Lower leg skin (tissue), 3 donors: ENCODE measurements around the gene EFCAB6.

ENCODE experiments used
- CTCF ChIP-seq, 3 donors: fragments of 450-650 bp; IDR thresholded peaks; one replicate each; pipeline ENCODE4 v1.5.1; 2016; ENCODE audit warnings: antibody characterized with exemption in 3 of 3, mild to moderate bottlenecking in 3 of 3, moderate library complexity in 2 of 3
- POLR2A ChIP-seq, 2 donors: fragments of 450-650 bp; IDR thresholded peaks; one replicate each; pipeline ENCODE4 v1.6.1; 2016 to 2017; ENCODE audit warnings: antibody characterized with exemption in 2 of 2, mild to moderate bottlenecking in 1 of 2, moderate library complexity in 1 of 2

GRCh38 chr22:43500792-43501785, 311.0 kb downstream of the EFCAB6 start:
- no peak for TF ChIP-seq POLR2A (IDR thresholded peaks at IDR 0.05)
- TF ChIP-seq CTCF (IDR thresholded peaks at IDR 0.05): no peak
